Neural crest cell (in vitro differentiated cells): ENCODE measurements around the gene POLL. TPM values are rescaled to one million over a fixed set of nuclear protein-coding genes. Genes with fewer than 3 reads are reported as not detected.

ENCODE experiments used
- DNase-seq: peaks from one replicate; pipeline ENCODE4 v3.0.0; 2021; ENCODE audit warnings: low read depth, mixed read lengths, low spot score
- H3K27ac Mint-ChIP-seq: one replicate; pipeline ENCODE4 v1.8.0; 2021; ENCODE audit warnings: mild to moderate bottlenecking, mixed read lengths; ENCODE audit not compliant: unreplicated experiment
- H3K27me3 Mint-ChIP-seq: 2 replicates; pipeline ENCODE4 v1.8.0; 2021; ENCODE audit warnings: low read depth, mild to moderate bottlenecking, mixed read lengths
- H3K36me3 Mint-ChIP-seq: 2 replicates; pipeline ENCODE4 v1.8.0; 2021; ENCODE audit warnings: low read depth, mild to moderate bottlenecking, mixed read lengths
- H3K4me1 Mint-ChIP-seq: 2 replicates; pipeline ENCODE4 v1.8.0; 2021; ENCODE audit warnings: mixed read lengths
- H3K4me3 Mint-ChIP-seq: one replicate; pipeline ENCODE4 v1.8.0; 2021; ENCODE audit warnings: mild to moderate bottlenecking, mixed read lengths
- H3K9me3 Mint-ChIP-seq: 2 replicates; pipeline ENCODE4 v1.8.0; 2021; ENCODE audit warnings: mixed read lengths
- total RNA-seq: library from RNA; stranded (reverse); gene quantifications from 2 replicates; pipeline ENCODE4 v1.2.1, GENCODE V29; 2021
- TF ChIP-seq, protein P1 (sequence below): fragments of 200-600 bp; sonication (generic); conservative IDR thresholded peaks from 2 replicates; pipeline ENCODE4 v1.5.0; 2021; ENCODE audit warnings: antibody characterized with exemption, mild to moderate bottlenecking

The POLL gene
- total RNA-seq, 1 donor from 2014 or later, result 36.3 TPM

DNA sequence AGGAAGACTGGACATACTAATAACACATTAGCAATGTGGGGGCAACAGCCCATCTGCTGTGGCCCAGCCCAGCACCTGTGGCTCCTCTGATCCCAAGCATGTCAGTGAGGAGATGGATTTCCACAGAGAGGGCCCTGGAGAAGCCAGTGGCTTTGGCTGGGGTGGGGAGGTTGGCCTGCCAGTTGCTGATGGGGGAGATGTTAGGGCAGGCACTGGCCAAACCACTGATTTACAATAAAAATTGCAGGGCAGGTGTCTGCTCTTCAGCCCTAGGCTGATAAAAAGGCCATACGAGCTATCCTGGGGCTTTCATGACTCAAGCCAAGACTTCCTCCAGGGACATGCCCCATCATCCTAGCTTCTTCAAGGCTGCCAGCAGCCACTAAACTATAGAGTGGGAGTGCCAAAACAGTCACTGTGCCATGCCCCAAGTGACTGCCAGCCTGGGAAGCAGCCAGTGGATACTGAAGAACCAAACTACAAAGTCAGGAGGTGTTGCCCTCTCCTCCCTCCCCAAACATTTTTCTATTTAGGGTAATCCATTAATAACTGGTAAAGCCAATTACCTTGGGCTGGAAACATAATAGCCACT is 37.9 kb upstream of the POLL start:
- no peak for DNase-seq
- TF ChIP-seq, protein P1, sequence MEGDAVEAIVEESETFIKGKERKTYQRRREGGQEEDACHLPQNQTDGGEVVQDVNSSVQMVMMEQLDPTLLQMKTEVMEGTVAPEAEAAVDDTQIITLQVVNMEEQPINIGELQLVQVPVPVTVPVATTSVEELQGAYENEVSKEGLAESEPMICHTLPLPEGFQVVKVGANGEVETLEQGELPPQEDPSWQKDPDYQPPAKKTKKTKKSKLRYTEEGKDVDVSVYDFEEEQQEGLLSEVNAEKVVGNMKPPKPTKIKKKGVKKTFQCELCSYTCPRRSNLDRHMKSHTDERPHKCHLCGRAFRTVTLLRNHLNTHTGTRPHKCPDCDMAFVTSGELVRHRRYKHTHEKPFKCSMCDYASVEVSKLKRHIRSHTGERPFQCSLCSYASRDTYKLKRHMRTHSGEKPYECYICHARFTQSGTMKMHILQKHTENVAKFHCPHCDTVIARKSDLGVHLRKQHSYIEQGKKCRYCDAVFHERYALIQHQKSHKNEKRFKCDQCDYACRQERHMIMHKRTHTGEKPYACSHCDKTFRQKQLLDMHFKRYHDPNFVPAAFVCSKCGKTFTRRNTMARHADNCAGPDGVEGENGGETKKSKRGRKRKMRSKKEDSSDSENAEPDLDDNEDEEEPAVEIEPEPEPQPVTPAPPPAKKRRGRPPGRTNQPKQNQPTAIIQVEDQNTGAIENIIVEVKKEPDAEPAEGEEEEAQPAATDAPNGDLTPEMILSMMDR, result no peak
- no peaks in the 10 kb centered on the region for H3K9me3 Mint-ChIP-seq
- H3K27me3 Mint-ChIP-seq, result peaks cover 7% of the 10 kb centered on the region
- peaks cover 13% of the 10 kb centered on the region for H3K4me1 Mint-ChIP-seq
- H3K36me3 Mint-ChIP-seq, result peaks cover 8% of the 10 kb centered on the region
- no peak overlapping the region for H3K27ac Mint-ChIP-seq
- H3K4me3 Mint-ChIP-seq, result no peak overlapping the region

DNA sequence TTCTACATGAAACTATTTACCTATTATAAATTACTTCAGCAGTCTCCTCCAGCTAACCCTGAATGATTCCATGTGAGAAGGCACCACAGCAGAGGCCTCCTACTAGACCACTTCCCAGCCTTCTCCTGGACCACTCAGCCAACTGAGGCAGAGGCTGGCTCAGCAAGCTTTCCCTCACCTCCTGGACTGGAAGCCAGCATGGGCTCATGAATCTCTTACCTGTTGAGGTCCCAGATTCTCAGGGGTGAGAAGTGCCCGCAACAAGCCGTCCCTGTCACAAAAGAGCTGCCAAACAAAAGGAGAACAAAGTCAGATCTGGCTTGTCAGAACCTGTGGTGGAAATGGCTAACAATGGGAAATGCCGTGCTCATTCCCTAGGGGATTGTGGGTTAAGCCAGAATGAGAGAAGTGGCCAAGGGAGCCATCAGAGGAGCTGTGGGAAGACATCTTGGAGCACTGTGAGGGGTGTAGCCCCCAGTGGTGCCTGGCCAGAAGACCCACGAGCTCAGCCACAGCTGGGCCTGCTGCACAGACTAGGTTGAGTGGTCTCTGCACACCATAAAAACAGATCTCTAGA is 36.6 kb upstream of the POLL start:
- Mint-ChIP-seq H3K27me3 (peaks cover 10% of the 10 kb centered on the region), H3K9me3 (no peaks in the 10 kb centered on the region), H3K4me3 (no peak overlapping the region), H3K4me1 (peaks cover 2% of the 10 kb centered on the region), H3K36me3 (peaks cover 8% of the 10 kb centered on the region), H3K27ac (no peak overlapping the region)
- TF ChIP-seq, protein P1, result no peak
- DNase-seq, result no peak

DNA sequence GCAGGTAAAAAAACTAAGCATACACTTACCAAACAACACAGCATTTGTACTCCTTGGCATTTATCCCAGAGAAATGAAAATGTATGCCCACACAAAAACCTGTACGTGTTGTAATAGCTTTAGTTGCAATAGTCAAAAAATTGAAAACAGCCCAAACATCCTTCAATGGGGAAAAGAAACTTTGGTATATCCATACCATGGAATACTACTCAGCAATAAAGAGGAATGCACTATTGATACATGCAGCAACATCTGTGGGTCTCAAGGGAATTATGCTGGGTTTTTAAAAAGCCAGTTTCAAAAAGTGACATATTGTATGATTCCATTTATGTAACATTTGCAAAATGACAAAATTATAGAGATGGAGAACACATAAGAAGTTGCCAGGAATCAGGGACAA is 35.5 kb upstream of the POLL start:
- Mint-ChIP-seq H3K4me3 (no peak overlapping the region), H3K27ac (no peak overlapping the region), H3K9me3 (no peaks in the 10 kb centered on the region), H3K27me3 (peaks cover 10% of the 10 kb centered on the region), H3K36me3 (peaks cover 8% of the 10 kb centered on the region), H3K4me1 (no peaks in the 10 kb centered on the region)
- TF ChIP-seq, protein P1, result no peak
- no peak for DNase-seq

DNA sequence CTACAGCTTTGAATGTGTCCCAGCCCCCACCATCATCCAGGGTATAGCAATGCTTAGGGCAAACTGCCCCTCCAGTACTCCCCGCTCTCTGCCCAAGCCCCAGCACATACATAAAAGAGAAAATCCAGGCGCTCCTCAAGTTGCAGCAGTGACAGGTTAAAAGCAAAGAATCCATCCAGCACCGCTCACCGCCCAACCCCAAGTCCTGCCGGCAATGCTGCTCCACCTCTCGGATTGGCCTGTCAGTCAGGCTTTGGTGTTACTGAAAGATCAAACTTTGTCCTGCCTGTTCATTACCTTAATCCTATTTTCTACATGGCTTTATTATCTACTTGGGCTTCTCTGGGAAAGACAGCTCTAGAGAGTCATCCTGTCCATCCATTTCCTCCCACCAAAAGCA is 31.9 kb upstream of the POLL start:
- peaks cover 14% of the 10 kb centered on the region for H3K27me3 Mint-ChIP-seq
- no peak for DNase-seq
- no peak overlapping the region for H3K4me3 Mint-ChIP-seq
- peaks cover 11% of the 10 kb centered on the region for H3K4me1 Mint-ChIP-seq
- TF ChIP-seq, protein P1, result no peak
- H3K36me3 Mint-ChIP-seq, result peaks cover 8% of the 10 kb centered on the region
- no peaks in the 10 kb centered on the region for H3K9me3 Mint-ChIP-seq
- no peak overlapping the region for H3K27ac Mint-ChIP-seq

DNA sequence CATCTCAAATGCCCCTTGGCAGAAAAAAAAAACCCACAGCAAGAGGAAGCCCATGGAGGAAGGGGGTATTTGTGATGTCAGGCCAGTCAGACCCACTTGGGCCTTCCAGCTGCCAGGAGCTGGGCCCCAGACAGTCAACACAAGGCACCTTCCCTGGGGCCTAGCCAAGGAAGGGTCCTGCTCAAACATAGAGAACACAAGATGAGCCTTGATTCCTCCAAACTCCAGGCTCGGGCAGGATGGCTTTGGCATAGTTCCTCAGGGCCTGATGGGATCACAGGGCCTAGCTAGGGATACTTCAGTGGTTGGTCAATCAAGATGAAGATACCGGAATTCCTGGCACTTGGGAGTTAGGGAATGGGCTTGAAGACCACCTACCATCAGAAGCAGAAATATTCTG is 30.8 kb upstream of the POLL start:
- Mint-ChIP-seq H3K27ac (no peak overlapping the region), H3K4me3 (no peak overlapping the region), H3K9me3 (no peaks in the 10 kb centered on the region), H3K27me3 (peaks cover 12% of the 10 kb centered on the region), H3K36me3 (peaks cover 7% of the 10 kb centered on the region), H3K4me1 (peaks cover 22% of the 10 kb centered on the region)
- DNase-seq, result no peak
- TF ChIP-seq, protein P1, result no peak
